Measurements from ENCODE around the gene GADD45A.

GADD45A gene

GRCh38 chr1:67695963-67696362 is 11.0 kb downstream of the GADD45A start:
- Histone ChIP-seq H3K27me3 (ENCODE audit: low read length) (no peaks in the 10 kb centered on the region), H3K36me3 (ENCODE audit: low read length) (no peaks in the 10 kb centered on the region), H3K27ac (ENCODE audit: low read depth, low read length) (no peak overlapping the region), H2AFZ (ENCODE audit: low read depth, low read length, severe bottlenecking) (no peak overlapping the region), H3K79me2 (ENCODE audit: insufficient read depth, low read length) (no peaks in the 10 kb centered on the region), H4K20me1 (ENCODE audit: low read depth, low read length) (no peaks in the 10 kb centered on the region), H3K9me2 (replicated peaks; ENCODE audit: insufficient read depth, low read length) (no peaks in the 10 kb centered on the region), H3K9ac (ENCODE audit: low read length) (no peak overlapping the region), H3F3A (ENCODE audit: insufficient read depth) (no peaks in the 10 kb centered on the region), H3K4me2 (ENCODE audit: low read depth, low read length, poor library complexity, severe bottlenecking) (no peak overlapping the region), H3K4me3 (ENCODE audit: insufficient read depth, low read length, poor library complexity, severe bottlenecking) (no peak overlapping the region), H3K9me3 (ENCODE audit: insufficient read depth, low read length) (no peaks in the 10 kb centered on the region)
- TF ChIP-seq EZH2phosphoT487 (conservative IDR thresholded peaks at IDR 0.05; ENCODE audit: low read length) = no peak
- no peak for TF ChIP-seq CTCF (IDR thresholded peaks at IDR 0.05; ENCODE audit: insufficient read depth, low read length, poor library complexity, severe bottlenecking)

- H3K4me2 ChIP-seq (ENCODE audit: low read depth, low read length, poor library complexity, severe bottlenecking) = no peak overlapping the region
- H4K20me1 ChIP-seq (ENCODE audit: low read depth, low read length) = no peaks in the 10 kb centered on the region
- no peaks in the 10 kb centered on the region for H3K27me3 ChIP-seq (ENCODE audit: low read length)
- no peaks in the 10 kb centered on the region for H3K36me3 ChIP-seq (ENCODE audit: low read length)
- H2AFZ ChIP-seq (ENCODE audit: low read depth, low read length, severe bottlenecking) = no peak overlapping the region
- H3F3A ChIP-seq (ENCODE audit: insufficient read depth) = no peaks in the 10 kb centered on the region
- H3K9me3 ChIP-seq (ENCODE audit: insufficient read depth, low read length) = no peaks in the 10 kb centered on the region
- H3K4me3 ChIP-seq (ENCODE audit: insufficient read depth, low read length, poor library complexity, severe bottlenecking) = no peak overlapping the region
- H3K27ac ChIP-seq (ENCODE audit: low read depth, low read length) = no peak overlapping the region
- TF ChIP-seq EZH2phosphoT487 (conservative IDR thresholded peaks at IDR 0.05; ENCODE audit: low read length) (no peak), CTCF (IDR thresholded peaks at IDR 0.05; ENCODE audit: insufficient read depth, low read length, poor library complexity, severe bottlenecking) (no peak)
- no peaks in the 10 kb centered on the region for H3K9me2 ChIP-seq (replicated peaks; ENCODE audit: insufficient read depth, low read length)
- H3K79me2 ChIP-seq (ENCODE audit: insufficient read depth, low read length) = no peaks in the 10 kb centered on the region
- no peak overlapping the region for H3K9ac ChIP-seq (ENCODE audit: low read length)
Measured at GRCh38 chr1:67696708-67697107, 11.7 kb downstream of the GADD45A start.

GRCh38 chr1:67700220-67700619 is 15.2 kb downstream of the GADD45A start:
- Histone ChIP-seq H3K4me3 (ENCODE audit: insufficient read depth, low read length, poor library complexity, severe bottlenecking) (no peak overlapping the region), H3K4me2 (ENCODE audit: low read depth, low read length, poor library complexity, severe bottlenecking) (no peak overlapping the region), H3K36me3 (ENCODE audit: low read length) (no peaks in the 10 kb centered on the region), H3K9me3 (ENCODE audit: insufficient read depth, low read length) (no peaks in the 10 kb centered on the region), H3K27me3 (ENCODE audit: low read length) (no peaks in the 10 kb centered on the region), H3F3A (ENCODE audit: insufficient read depth) (no peaks in the 10 kb centered on the region), H3K27ac (ENCODE audit: low read depth, low read length) (no peak overlapping the region), H3K9me2 (replicated peaks; ENCODE audit: insufficient read depth, low read length) (no peaks in the 10 kb centered on the region), H3K79me2 (ENCODE audit: insufficient read depth, low read length) (no peaks in the 10 kb centered on the region), H4K20me1 (ENCODE audit: low read depth, low read length) (no peaks in the 10 kb centered on the region), H2AFZ (ENCODE audit: low read depth, low read length, severe bottlenecking) (no peak overlapping the region), H3K9ac (ENCODE audit: low read length) (no peak overlapping the region)
- TF ChIP-seq EZH2phosphoT487 (conservative IDR thresholded peaks at IDR 0.05; ENCODE audit: low read length) = no peak
- no peak for TF ChIP-seq CTCF (IDR thresholded peaks at IDR 0.05; ENCODE audit: insufficient read depth, low read length, poor library complexity, severe bottlenecking)

Measured in SU-DHL-6 (cell line).